Astrocyte of the cerebellum (primary cell): ENCODE data around the gene PRAC2.

Experiments used
- DNase-seq: peaks from one replicate; pipeline ENCODE4 v3.0.0-alpha.2; 2011; ENCODE audit warnings: low read depth
- H3K4me3 ChIP-seq: 2 replicates; pipeline ENCODE4 v1.5.1; 2011; ENCODE audit warnings: mild to moderate bottlenecking, low read depth, low read length, moderate library complexity
- in situ Hi-C: cut with HindIII; loops from 2 replicates; pipeline ENCODE4 v1.10.0; 2017; ENCODE audit warnings: low sequenced_read_pairs
- TF ChIP-seq, protein P1 (sequence below): IDR thresholded peaks from 2 replicates; pipeline ENCODE4 v1.5.1; 2012; ENCODE audit warnings: low read length, low read depth, moderate library complexity, mild to moderate bottlenecking; ENCODE audit errors: missing control alignments

The PRAC2 gene

GRCh38 chr17:48747445-48748363 lies 24.7 kb downstream of the PRAC2 start:
- DNase-seq = no peak
- in situ Hi-C loops = no loop called here
- no peak overlapping the region for H3K4me3 ChIP-seq
- TF ChIP-seq, protein P1, sequence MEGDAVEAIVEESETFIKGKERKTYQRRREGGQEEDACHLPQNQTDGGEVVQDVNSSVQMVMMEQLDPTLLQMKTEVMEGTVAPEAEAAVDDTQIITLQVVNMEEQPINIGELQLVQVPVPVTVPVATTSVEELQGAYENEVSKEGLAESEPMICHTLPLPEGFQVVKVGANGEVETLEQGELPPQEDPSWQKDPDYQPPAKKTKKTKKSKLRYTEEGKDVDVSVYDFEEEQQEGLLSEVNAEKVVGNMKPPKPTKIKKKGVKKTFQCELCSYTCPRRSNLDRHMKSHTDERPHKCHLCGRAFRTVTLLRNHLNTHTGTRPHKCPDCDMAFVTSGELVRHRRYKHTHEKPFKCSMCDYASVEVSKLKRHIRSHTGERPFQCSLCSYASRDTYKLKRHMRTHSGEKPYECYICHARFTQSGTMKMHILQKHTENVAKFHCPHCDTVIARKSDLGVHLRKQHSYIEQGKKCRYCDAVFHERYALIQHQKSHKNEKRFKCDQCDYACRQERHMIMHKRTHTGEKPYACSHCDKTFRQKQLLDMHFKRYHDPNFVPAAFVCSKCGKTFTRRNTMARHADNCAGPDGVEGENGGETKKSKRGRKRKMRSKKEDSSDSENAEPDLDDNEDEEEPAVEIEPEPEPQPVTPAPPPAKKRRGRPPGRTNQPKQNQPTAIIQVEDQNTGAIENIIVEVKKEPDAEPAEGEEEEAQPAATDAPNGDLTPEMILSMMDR = no peak

GRCh38 chr17:48748718-48749566 lies 26.0 kb downstream of the PRAC2 start:
- TF ChIP-seq, protein P1 = no peak
- no peak for DNase-seq
- in situ Hi-C loops = no loop called here
- no peak overlapping the region for H3K4me3 ChIP-seq

DNA sequence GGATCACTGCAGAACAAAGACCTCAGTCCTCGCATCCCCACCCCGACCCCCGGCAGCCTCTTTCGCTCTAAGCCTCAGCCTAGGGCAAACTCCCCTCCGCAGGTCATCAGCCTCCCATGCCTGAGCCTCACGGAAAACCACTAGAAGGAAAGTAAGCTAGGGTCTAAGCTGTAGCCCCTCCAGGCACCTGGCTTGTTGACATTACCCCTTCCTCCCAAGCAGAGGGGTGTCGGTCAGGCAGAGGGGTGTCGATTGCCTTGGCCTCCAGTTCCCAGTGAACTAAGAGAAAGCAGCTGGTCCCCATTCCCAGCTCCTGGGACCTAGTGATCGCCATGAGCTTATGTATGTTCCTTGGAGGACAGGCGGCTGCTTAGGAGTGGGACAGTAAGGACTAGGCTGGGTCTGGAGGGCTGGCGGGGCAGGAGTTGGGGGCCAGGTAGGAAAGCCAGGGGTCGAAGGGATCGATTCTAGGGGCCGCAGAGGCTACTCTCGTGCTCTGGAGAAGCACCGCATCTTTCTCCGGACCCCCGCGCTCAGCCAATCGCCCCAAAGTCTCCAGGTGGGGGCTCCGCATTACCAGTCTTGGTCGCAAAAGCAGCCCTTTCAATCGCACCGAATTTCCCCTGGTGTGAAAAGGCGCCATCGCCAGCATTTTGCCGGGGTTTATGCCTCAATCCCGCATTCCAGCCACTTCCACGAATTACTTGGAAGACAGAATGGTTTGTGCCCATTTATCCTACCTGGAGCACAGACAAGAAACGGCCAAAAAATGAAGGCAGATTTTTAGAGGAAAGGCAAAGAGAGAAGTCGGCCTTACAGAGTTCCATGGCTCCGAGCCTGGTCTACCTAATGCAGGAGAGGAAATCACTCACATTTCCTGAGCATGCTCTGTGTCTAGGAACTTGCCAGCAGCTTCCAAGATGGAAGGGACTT lies 26.9 kb downstream of the PRAC2 start:
- TF ChIP-seq, protein P1 = no peak
- in situ Hi-C loops = loop anchor here (5.0 kb wide), 2 partner anchors 42 to 128 kb away; no protein-coding TSS in a partner anchor
- DNase-seq = no peak

DNA sequence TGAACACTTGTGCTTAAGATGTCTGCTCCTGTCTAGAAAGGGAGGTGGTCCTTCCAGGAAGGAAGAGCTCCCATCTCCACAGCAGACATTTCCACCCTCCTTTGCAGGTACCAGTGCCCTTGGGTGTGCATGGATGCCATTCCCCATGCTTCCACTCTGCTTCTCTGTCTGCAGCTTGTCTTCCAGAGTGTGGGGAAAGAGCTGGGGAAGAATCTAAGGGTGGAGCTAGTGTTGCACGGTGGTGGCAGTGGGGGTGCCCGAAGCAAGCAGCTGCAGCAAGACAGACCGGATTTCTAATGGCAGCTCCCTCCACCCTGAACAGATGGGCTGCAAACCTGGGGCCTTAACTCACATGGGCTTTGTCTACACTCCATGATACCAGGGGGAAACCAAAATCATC lies 28.2 kb downstream of the PRAC2 start:
- in situ Hi-C loops = loop anchor here (5.0 kb wide), 2 partner anchors 41 to 129 kb away; no protein-coding TSS in a partner anchor
- H3K4me3 ChIP-seq = no peak overlapping the region
- DNase-seq = no peak
- TF ChIP-seq, protein P1 = no peak

More for the DNA sequence above, 26.9 kb downstream of the PRAC2 start:
- H3K4me3 ChIP-seq = no peak overlapping the region

GRCh38 chr17:48751733-48752398 lies 28.9 kb downstream of the PRAC2 start:
- in situ Hi-C loops = loop anchor here (5.0 kb wide), 2 partner anchors 40 to 130 kb away; no protein-coding TSS in a partner anchor
- DNase-seq = no peak
- no peak overlapping the region for H3K4me3 ChIP-seq
- TF ChIP-seq, protein P1 = no peak
